Subcutaneous abdominal adipose tissue (tissue), 5 donors: Measurements from ENCODE around the gene CENPM.

Experiments
- H3K27ac ChIP-seq: one replicate; pipeline ENCODE4 v1.7.0; 2013; ENCODE audit warnings: low read depth, mild to moderate bottlenecking, inconsistent platforms, low read length, moderate library complexity
- H3K27me3 ChIP-seq, 5 donors: one replicate each; pipeline ENCODE4 v1.7.0; 2013; ENCODE audit warnings: low read length in 5 of 5, inconsistent platforms in 1 of 5; ENCODE audit not compliant: control insufficient read depth in 5 of 5, insufficient read depth in 4 of 5
- H3K36me3 ChIP-seq, 5 donors: one replicate each; pipeline ENCODE4 v1.7.0; 2013; ENCODE audit warnings: low read length in 5 of 5; ENCODE audit not compliant: control insufficient read depth in 5 of 5, insufficient read depth in 5 of 5
- H3K4me1 ChIP-seq, 5 donors: one replicate each; pipeline ENCODE4 v1.7.0; 2013; ENCODE audit warnings: low read length in 5 of 5, mild to moderate bottlenecking in 3 of 5, moderate library complexity in 1 of 5; ENCODE audit not compliant: control insufficient read depth in 5 of 5, insufficient read depth in 5 of 5
- H3K4me3 ChIP-seq, 5 donors: one replicate each; pipeline ENCODE4 v1.7.0; 2013; ENCODE audit warnings: low read length in 5 of 5, low read depth in 1 of 5
- H3K9ac ChIP-seq, 5 donors: one replicate each; pipeline ENCODE4 v1.7.0; 2013; ENCODE audit warnings: low read length in 5 of 5, mild to moderate bottlenecking in 4 of 5, moderate library complexity in 3 of 5
- H3K9me3 ChIP-seq, 5 donors: one replicate each; pipeline ENCODE4 v1.7.0; 2013; ENCODE audit warnings: low read length in 5 of 5; ENCODE audit not compliant: control insufficient read depth in 5 of 5
- donor health status: healthy.
- donor health status: healthy.
- donor health status: healthy.
- donor health status: healthy.
- donor health status: healthy.

Gene CENPM, protein sequence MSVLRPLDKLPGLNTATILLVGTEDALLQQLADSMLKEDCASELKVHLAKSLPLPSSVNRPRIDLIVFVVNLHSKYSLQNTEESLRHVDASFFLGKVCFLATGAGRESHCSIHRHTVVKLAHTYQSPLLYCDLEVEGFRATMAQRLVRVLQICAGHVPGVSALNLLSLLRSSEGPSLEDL

DNA sequence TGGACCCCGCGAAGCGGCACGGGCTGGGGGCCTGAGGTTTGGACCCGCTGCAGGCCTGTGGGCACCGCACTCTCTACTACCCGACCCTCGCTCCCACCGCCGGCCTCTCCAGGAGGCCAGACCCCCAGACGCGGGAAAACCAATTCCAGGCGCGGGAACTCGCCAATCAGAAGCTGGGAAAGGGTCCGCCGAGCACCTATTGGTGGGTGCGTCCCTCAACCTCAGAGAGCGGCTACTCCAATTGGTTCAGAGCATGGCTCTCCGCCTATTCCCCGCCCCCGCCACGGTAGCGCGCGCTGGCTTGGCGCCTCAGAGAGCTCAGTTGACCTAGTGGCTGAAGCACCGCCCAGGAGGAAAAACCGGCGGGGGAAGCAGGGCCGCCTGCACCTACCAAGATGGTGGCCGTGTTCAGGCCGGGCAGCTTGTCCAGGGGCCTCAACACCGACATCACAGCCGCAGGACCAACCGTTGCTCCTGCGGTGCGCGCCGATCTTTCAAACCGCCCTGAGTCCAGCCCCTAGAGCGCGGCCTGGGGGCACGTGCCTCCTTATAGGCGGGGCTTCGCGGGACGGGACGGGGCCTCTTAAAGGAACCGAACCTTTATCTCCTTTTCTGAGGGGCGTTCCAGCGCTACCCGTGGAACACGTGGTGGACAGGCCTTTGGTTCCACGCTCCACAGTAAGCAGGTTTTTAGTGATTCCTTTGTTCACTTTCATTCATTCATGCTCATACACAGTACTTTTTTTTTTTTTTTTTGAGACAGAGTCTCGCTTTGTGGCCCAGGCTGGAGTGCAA lies at the start of gene CENPM:
CENPM (minus strand) TSS at position 524 of the 795 bp plus-strand sequence; CDS start at position 448, 76 bp downstream.
- Histone ChIP-seq H3K4me1 (peaks cover 0 to 20% (median 15%) of the 10 kb centered on the region in 5 donors), H3K9ac (peak within 1 kb of the TSS in 4 of 5 donors; percentile 40 to 73 (median 63)), H3K9me3 (no peaks in the 10 kb centered on the region), H3K4me3 (peak within 1 kb of the TSS; percentile 74 to 90 (median 87)), H3K27ac (no peak within 1 kb of the TSS), H3K27me3 (peaks cover 0 to 10% (median 3%) of the 10 kb centered on the region in 5 donors), H3K36me3 (no peaks in the 10 kb centered on the region)

DNA sequence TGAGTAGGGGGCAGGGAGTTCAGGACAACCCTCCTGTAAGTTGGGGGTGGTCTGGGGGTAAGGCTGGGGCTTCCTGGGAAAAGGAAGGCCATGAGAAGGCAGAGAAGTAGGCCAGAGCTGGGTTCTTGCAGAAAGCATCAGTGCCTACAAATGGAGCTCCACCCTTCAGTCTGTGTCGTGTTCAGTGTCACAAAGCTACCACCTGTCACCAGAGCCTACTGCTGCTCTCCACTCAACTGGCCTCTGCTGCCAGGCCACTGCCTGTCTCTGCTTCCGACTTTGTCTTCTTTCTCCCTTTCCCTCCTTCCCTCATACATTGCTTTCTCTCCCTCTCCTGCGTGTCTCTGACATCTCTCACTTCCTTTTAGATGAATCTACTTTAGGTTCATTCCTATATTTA lies 48.3 kb upstream of the CENPM start:
- H3K27ac ChIP-seq = no peak overlapping the region
- no peaks in the 10 kb centered on the region for H3K36me3 ChIP-seq

DNA sequence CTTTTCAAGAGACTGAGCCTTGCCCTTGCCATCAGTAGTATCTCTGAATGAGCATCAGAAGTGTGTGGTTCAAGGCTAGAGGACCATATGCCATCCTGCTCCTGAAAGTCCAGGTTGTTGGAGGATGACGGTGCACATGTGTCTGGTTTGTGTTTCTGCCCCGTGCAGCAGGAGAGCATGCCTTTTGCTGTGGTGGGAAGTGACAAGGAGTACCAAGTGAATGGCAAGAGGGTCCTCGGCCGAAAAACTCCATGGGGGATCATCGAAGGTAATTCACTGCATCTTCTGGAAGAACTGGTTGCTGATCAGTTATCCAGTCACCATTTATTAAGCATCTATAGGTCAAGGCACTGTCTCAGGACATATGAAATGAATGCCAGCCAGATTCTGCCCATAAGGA lies 45.5 kb upstream of the CENPM start:
- Histone ChIP-seq H3K4me1 (no peaks in the 10 kb centered on the region), H3K4me3 (no peak overlapping the region), H3K9me3 (no peaks in the 10 kb centered on the region), H3K27me3 (peaks cover 0 to 5% (median 2%) of the 10 kb centered on the region in 5 donors), H3K36me3 (no peaks in the 10 kb centered on the region), H3K9ac (no peak overlapping the region), H3K27ac (no peak overlapping the region)

More for the DNA sequence above, 48.3 kb upstream of the CENPM start:
- no peaks in the 10 kb centered on the region for H3K9me3 ChIP-seq
- peaks cover 0 to 5% (median 0%) of the 10 kb centered on the region in 5 donors for H3K27me3 ChIP-seq
- no peak overlapping the region for H3K9ac ChIP-seq
- H3K4me3 ChIP-seq = no peak overlapping the region
- H3K4me1 ChIP-seq = peaks cover 0 to 20% (median 13%) of the 10 kb centered on the region in 5 donors

DNA sequence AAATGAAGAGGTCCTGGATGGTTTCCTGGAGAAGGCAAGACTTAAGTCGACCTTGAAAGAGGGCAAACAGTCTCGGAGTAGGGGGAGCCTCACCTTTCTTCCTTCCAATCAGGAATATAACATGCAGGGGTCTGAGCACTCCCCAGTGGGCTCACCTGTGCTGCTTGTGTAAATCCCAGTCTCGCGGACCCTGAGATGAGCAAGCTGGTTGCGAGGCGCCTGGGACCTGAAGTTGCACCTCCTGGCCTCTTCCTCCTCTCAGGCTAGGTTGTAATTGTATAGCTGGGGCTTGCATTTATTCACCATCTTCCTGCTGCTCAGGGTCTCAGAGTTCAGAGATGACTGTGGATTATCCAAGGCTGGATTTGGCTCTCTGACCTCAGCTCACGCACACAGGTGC lies 44.2 kb upstream of the CENPM start:
- H3K27ac ChIP-seq = no peak overlapping the region
- H3K27me3 ChIP-seq = peaks cover 0 to 5% (median 2%) of the 10 kb centered on the region in 5 donors
- no peak overlapping the region for H3K4me3 ChIP-seq
- H3K36me3 ChIP-seq = no peaks in the 10 kb centered on the region
- no peaks in the 10 kb centered on the region for H3K9me3 ChIP-seq
- H3K9ac ChIP-seq = no peak overlapping the region
- no peaks in the 10 kb centered on the region for H3K4me1 ChIP-seq

DNA sequence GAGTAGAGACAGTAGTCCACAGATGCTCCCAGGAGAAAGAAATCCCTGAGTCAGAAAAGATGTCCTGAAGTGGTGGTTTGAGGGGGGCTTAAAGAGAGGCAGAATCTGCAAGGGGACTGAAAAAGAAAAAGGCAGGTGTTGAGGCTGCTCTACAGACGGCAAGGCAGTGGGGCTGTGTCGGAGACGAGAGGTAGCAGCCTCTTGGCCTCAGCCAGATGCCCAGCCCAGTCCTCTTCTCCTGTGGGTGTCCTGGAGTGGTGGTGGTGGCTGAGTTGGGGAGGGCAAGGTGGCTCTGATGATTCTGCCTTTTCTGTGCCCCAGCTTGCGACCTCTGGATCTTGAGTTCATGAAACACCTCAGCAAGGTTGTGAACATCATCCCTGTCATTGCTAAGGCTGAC lies 42.3 kb upstream of the CENPM start:
- no peaks in the 10 kb centered on the region for H3K36me3 ChIP-seq
- H3K9ac ChIP-seq = no peak overlapping the region
- no peaks in the 10 kb centered on the region for H3K4me1 ChIP-seq
- H3K27me3 ChIP-seq = peaks cover 0 to 5% (median 2%) of the 10 kb centered on the region in 5 donors
- no peak overlapping the region for H3K27ac ChIP-seq
- no peak overlapping the region for H3K4me3 ChIP-seq
- no peaks in the 10 kb centered on the region for H3K9me3 ChIP-seq

DNA sequence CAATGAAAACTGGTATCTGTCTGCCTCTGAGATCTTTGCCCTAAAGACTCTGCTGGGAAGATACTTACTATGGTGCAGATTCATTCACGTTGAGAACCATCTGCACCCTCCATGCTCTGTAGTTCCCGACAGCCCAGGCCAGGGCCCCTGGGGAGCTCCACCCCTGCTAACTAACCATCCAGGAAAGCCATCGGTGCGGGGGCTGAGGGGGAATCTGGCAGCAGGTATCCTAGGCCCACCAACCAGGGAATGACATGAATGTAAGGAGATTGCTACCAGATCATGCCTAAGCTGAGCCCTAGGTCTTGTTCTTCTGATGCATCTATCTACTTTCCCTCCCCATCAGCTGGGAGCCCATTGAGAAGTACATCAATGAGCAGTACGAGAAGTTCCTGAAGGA lies 40.3 kb upstream of the CENPM start:
- Histone ChIP-seq H3K27ac (no peak overlapping the region), H3K36me3 (no peaks in the 10 kb centered on the region), H3K9me3 (no peaks in the 10 kb centered on the region), H3K4me1 (peaks cover 0 to 12% (median 8%) of the 10 kb centered on the region in 5 donors), H3K27me3 (peaks cover 0 to 5% (median 2%) of the 10 kb centered on the region in 5 donors), H3K9ac (no peak overlapping the region), H3K4me3 (no peak overlapping the region)

DNA sequence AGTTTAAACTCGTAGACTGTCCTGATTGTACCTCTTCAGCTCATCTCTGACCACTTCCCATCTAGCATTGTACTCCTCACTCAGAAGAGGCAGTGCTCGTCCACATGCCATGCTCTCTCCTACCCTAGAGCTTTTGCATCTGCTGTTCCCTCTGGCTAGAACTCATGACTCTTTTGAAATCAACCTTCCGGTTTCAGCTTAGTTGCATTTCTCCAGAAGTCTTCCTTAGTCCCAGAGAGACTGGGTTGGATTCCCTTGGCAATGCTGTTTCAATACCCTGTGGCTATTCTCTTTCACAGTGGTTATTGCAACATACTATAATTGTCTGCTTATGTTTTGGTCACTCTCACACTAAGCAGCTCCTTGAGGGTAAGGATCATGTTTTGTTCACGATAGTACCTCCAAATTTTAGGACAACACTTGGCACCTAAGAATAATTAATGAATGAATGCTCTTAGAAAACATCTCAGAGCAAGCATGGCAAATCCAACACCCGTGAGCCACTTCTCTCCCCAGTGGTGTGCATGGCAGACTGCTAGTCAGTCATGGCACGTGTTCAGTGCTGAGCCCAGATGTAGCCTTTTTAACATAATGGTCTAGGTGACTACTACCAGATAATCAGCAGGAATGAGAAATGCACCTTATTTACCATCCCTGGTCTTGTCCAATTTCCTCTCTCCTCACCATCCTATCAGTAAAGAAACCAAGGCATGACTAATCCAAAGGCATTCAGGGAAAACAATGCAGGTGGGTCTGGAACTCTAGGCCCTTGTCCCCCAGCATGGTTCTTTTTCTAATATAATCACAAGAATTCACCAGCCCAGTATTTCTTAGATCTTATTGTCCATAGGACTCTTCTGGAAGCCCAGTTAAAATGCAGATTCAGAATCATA lies 36.8 kb upstream of the CENPM start:
- Histone ChIP-seq H3K27ac (no peak overlapping the region), H3K9ac (no peak overlapping the region), H3K9me3 (no peaks in the 10 kb centered on the region), H3K27me3 (peaks cover 0 to 8% (median 0%) of the 10 kb centered on the region in 5 donors), H3K4me3 (no peak overlapping the region), H3K36me3 (no peaks in the 10 kb centered on the region), H3K4me1 (peaks cover 0 to 12% (median 8%) of the 10 kb centered on the region in 5 donors)

DNA sequence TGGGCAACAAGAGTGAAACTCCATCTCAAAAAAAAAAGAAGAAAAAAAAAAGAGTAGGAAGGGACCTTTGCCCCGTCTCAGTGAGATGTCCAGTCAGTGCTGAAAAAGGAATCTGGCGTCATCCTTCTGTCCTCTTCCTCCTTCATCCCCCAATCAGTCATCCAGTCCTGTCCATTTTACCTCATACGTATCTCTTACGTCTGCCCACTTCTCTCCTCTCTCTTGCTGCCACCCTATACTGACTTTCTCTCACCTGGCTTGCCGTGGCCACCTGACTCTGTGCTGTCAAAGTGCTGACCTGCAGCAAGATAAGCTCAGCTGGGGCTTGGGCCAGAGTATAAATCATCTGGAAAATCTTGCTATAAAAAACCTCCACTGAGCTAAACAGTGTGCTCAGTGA lies 35.9 kb upstream of the CENPM start:
- peaks cover 0 to 10% (median 4%) of the 10 kb centered on the region in 5 donors for H3K27me3 ChIP-seq
- no peaks in the 10 kb centered on the region for H3K36me3 ChIP-seq
- H3K27ac ChIP-seq = no peak overlapping the region
- no peaks in the 10 kb centered on the region for H3K9me3 ChIP-seq
- peaks cover 0 to 12% (median 8%) of the 10 kb centered on the region in 5 donors for H3K4me1 ChIP-seq
- no peak overlapping the region for H3K9ac ChIP-seq
- H3K4me3 ChIP-seq = no peak overlapping the region

DNA sequence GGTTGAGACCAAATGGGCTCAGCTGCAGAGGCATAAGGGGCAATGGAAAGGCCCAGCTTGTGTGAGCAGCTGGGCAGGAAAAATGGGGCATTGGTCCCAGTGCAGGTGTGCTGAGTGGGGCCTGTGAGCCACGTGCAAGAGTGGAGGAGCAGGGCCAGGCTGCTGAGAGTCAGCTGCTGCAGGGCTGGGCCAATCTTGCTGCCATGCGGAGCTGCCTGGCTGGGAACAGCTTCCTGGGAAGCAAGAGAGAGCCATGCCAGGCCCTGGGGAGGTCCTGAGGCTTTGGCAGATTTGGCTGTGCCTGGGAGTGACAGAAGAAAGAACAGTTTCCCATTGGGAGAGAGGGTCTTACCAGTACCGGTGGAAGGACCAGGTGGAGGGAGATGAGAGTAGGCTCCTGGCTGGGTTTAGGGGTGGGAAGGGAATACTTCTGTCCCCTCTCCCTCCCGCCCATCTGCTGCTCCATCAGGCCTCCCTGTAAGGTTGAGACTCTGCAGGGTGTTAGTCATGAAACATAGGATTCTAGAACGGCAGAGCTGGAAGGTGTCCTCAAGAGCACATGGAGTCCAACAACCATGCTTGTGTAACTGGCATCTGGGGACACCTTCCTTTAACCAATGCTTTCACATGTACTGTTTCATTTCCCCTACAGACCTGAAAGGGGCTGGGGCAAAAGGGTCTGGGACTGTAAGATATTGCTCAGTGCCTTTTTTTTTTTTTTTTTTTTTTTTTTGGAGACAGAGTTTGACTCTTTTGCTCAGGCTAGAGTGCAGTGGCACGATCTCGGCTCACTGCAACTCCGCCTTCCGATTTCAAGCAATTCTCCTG lies 32.7 kb upstream of the CENPM start:
- Histone ChIP-seq H3K36me3 (no peaks in the 10 kb centered on the region), H3K27ac (no peak overlapping the region), H3K4me3 (no peak overlapping the region), H3K27me3 (peaks cover 18 to 30% (median 25%) of the 10 kb centered on the region in 5 donors), H3K4me1 (peaks cover 0 to 22% (median 19%) of the 10 kb centered on the region in 5 donors), H3K9ac (no peak overlapping the region), H3K9me3 (no peaks in the 10 kb centered on the region)
